ENCODE results near the gene LGMN.

LGMN gene

DNA sequence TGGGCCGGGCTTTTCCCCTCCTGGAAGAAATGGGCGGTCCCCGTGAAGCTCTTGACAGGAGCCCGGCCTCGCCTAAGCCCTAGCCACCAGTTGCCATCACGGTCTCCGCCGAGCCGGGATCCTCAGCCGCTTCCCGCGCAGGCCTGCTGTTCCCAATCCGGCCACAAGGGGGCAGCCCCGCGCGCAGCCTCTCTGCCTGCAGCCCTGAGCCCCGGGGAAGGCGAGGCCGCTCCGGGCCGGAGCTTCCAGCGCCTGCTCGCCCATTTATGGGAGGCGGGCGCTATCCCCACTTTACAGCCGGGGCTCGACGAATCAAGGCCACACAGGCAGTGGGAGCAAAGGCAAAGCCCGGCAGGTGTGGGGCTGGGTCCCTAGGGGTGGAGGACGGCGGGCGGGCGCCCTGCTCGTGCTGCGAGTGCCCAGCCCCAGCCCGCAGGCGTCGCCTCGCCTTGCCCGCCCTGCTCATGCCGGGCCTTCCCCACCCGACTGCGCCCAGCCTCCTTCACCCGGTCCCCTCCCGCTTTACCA lies 61.5 kb downstream of the LGMN start (continued):
- no peak for TF ChIP-seq ZBTB26 (tag by site-specific recombination; optimal IDR thresholded peaks at IDR 0.05)
- 0 out of 2 replicates have a peak, but pooled peaks have one; percentile 11 for TF ChIP-seq ZNF629 (tag by site-specific recombination; IDR thresholded peaks at IDR 0.05)
- TF ChIP-seq ZNF610 (tag by site-specific recombination; IDR thresholded peaks at IDR 0.05; ENCODE audit: borderline replicate concordance): peak; percentile 54; the same call in 1 of the 2 replicates
- TF ChIP-seq HOXA7 (CRISPR knock-in tag; IDR thresholded peaks at IDR 0.05; ENCODE audit: borderline replicate concordance): no peak
- TF ChIP-seq ZNF654 (tag by site-specific recombination; IDR thresholded peaks at IDR 0.05; ENCODE audit: low read depth): peak; percentile 49
- TF ChIP-seq, protein P1, sequence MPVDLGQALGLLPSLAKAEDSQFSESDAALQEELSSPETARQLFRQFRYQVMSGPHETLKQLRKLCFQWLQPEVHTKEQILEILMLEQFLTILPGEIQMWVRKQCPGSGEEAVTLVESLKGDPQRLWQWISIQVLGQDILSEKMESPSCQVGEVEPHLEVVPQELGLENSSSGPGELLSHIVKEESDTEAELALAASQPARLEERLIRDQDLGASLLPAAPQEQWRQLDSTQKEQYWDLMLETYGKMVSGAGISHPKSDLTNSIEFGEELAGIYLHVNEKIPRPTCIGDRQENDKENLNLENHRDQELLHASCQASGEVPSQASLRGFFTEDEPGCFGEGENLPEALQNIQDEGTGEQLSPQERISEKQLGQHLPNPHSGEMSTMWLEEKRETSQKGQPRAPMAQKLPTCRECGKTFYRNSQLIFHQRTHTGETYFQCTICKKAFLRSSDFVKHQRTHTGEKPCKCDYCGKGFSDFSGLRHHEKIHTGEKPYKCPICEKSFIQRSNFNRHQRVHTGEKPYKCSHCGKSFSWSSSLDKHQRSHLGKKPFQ (tag by site-specific recombination; IDR thresholded peaks at IDR 0.05): no peak
- TF ChIP-seq TSHZ1 (tag by site-specific recombination; IDR thresholded peaks at IDR 0.05; ENCODE audit: borderline replicate concordance): no peak
- peak; percentile 93 for TF ChIP-seq ZNF2 (tag by site-specific recombination; IDR thresholded peaks at IDR 0.05)
- no peak for TF ChIP-seq ZNF350 (tag by site-specific recombination; IDR thresholded peaks at IDR 0.05)
- TF ChIP-seq ZNF600 (tag by site-specific recombination; IDR thresholded peaks at IDR 0.05): peak; percentile 75
- no peak for TF ChIP-seq ZFHX2 (tag by site-specific recombination; conservative IDR thresholded peaks at IDR 0.05)
- TF ChIP-seq SCRT2 (tag by site-specific recombination; IDR thresholded peaks at IDR 0.05): peak; percentile 99
- peak; percentile 95 for TF ChIP-seq KLF1 (tag by site-specific recombination; IDR thresholded peaks at IDR 0.05)
- no peak for TF ChIP-seq ZBTB10 (tag by site-specific recombination; IDR thresholded peaks at IDR 0.05)
- no peak for TF ChIP-seq ZXDB (tag by site-specific recombination; IDR thresholded peaks at IDR 0.05)
- peak; percentile 89 for TF ChIP-seq SCRT1 (tag by site-specific recombination; IDR thresholded peaks at IDR 0.05; ENCODE audit: borderline replicate concordance)
- no peak for TF ChIP-seq ZFP37 (tag by site-specific recombination; IDR thresholded peaks at IDR 0.05)
- TF ChIP-seq, protein P2, sequence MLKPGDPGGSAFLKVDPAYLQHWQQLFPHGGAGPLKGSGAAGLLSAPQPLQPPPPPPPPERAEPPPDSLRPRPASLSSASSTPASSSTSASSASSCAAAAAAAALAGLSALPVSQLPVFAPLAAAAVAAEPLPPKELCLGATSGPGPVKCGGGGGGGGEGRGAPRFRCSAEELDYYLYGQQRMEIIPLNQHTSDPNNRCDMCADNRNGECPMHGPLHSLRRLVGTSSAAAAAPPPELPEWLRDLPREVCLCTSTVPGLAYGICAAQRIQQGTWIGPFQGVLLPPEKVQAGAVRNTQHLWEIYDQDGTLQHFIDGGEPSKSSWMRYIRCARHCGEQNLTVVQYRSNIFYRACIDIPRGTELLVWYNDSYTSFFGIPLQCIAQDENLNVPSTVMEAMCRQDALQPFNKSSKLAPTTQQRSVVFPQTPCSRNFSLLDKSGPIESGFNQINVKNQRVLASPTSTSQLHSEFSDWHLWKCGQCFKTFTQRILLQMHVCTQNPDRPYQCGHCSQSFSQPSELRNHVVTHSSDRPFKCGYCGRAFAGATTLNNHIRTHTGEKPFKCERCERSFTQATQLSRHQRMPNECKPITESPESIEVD (tag by site-specific recombination; IDR thresholded peaks at IDR 0.05): no peak
- TF ChIP-seq ZNF239 (tag by site-specific recombination; IDR thresholded peaks at IDR 0.05): no peak
- TF ChIP-seq ZNF48 (tag by site-specific recombination; IDR thresholded peaks at IDR 0.05): no peak
- no peak for TF ChIP-seq ZNF391 (tag by site-specific recombination; IDR thresholded peaks at IDR 0.05; ENCODE audit: borderline replicate concordance, low read depth)
- no peak for TF ChIP-seq ZNF768 (tag by site-specific recombination; IDR thresholded peaks at IDR 0.05)
- TF ChIP-seq ZNF335 (tag by site-specific recombination; conservative IDR thresholded peaks at IDR 0.05): 0 out of 2 replicates have a peak, but pooled peaks have one; percentile 18
- no peak for TF ChIP-seq ZNF10 (tag by site-specific recombination; IDR thresholded peaks at IDR 0.05)
- peak; percentile 98 for TF ChIP-seq ZBTB8A (tag by site-specific recombination; IDR thresholded peaks at IDR 0.05)
- TF ChIP-seq ZNF114 (tag by site-specific recombination; IDR thresholded peaks at IDR 0.05): no peak
- no peak for TF ChIP-seq ZNF404 (tag by site-specific recombination; IDR thresholded peaks at IDR 0.05)
- 0 out of 2 replicates have a peak, but pooled peaks have one; percentile 30 for TF ChIP-seq SP3 (tag by site-specific recombination; IDR thresholded peaks at IDR 0.05)
- peak; percentile 86 for TF ChIP-seq ZSCAN30 (tag by site-specific recombination; IDR thresholded peaks at IDR 0.05)
- TF ChIP-seq ZNF701 (tag by site-specific recombination; IDR thresholded peaks at IDR 0.05): no peak
- peak; percentile 53; the same call in 1 of the 2 replicates for TF ChIP-seq ZNF341 (tag by site-specific recombination; IDR thresholded peaks at IDR 0.05; ENCODE audit: low read depth)

All from HEK293 (cell line).